ENCODE data around the gene MFRP.

DNA sequence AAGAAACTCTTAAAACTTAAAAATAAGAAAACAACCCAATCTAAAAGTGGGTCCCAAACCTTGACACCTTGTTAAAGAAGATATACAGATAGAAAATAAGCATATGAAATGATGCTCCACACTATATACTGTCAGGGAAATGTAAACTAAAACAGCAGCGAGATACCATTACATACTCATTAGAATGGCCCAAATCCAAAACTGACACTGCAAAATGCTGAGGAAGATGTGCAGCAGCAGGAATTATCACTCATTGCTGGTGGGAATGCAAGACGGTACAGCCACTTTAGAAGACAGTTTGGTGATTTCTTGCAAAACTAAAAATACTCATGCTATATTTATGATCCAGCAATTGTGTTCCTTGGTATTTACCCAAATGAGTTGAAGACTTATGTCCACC lies 17.2 kb downstream of the MFRP start:
- TF ChIP-seq, protein P1, sequence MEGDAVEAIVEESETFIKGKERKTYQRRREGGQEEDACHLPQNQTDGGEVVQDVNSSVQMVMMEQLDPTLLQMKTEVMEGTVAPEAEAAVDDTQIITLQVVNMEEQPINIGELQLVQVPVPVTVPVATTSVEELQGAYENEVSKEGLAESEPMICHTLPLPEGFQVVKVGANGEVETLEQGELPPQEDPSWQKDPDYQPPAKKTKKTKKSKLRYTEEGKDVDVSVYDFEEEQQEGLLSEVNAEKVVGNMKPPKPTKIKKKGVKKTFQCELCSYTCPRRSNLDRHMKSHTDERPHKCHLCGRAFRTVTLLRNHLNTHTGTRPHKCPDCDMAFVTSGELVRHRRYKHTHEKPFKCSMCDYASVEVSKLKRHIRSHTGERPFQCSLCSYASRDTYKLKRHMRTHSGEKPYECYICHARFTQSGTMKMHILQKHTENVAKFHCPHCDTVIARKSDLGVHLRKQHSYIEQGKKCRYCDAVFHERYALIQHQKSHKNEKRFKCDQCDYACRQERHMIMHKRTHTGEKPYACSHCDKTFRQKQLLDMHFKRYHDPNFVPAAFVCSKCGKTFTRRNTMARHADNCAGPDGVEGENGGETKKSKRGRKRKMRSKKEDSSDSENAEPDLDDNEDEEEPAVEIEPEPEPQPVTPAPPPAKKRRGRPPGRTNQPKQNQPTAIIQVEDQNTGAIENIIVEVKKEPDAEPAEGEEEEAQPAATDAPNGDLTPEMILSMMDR (conservative IDR thresholded peaks at IDR 0.05), result no peak
- no peak for TF ChIP-seq ZFX (IDR thresholded peaks at IDR 0.05)
